ENCODE results near the gene RPSA.

RPSA gene

GRCh38 chr3:39405687-39406367 lies 693 bp upstream of the RPSA start:
- TF ChIP-seq CTCF (IDR thresholded peaks at IDR 0.05; ENCODE audit: low read depth, low read length), result no peak
- peak overlapping the region; percentile 65 for H3K4me3 ChIP-seq (ENCODE audit: low read depth, low read length)
- in situ Hi-C loops (cut with HindIII; ENCODE audit: low sequenced_read_pairs), result no loop called here
- DNase-seq (ENCODE audit: low read depth, low spot score), result no peak

GRCh38 chr3:39407259-39407629 lies 724 bp downstream of the RPSA start:
- in situ Hi-C loops (cut with HindIII; ENCODE audit: low sequenced_read_pairs), result no loop called here
- no peak for DNase-seq (ENCODE audit: low read depth, low spot score)
- TF ChIP-seq CTCF (IDR thresholded peaks at IDR 0.05; ENCODE audit: low read depth, low read length), result no peak

GRCh38 chr3:39407773-39408492 lies 1.4 kb downstream of the RPSA start:
- DNase-seq (ENCODE audit: low read depth, low spot score), result no peak
- no peak for TF ChIP-seq CTCF (IDR thresholded peaks at IDR 0.05; ENCODE audit: low read depth, low read length)
- peak overlapping the region; percentile 65 for H3K4me3 ChIP-seq (ENCODE audit: low read depth, low read length)
- in situ Hi-C loops (cut with HindIII; ENCODE audit: low sequenced_read_pairs), result no loop called here

More at GRCh38 chr3:39407259-39407629, 724 bp downstream of the RPSA start:
- peak overlapping the region; percentile 65 for H3K4me3 ChIP-seq (ENCODE audit: low read depth, low read length)

- DNase-seq (ENCODE audit: low read depth, low spot score), result no peak
- in situ Hi-C loops (cut with HindIII; ENCODE audit: low sequenced_read_pairs), result no loop called here
- H3K4me3 ChIP-seq (ENCODE audit: low read depth, low read length), result no peak overlapping the region
- no peak for TF ChIP-seq CTCF (IDR thresholded peaks at IDR 0.05; ENCODE audit: low read depth, low read length)
Observed at GRCh38 chr3:39408493-39409372, 2.2 kb downstream of the RPSA start.

GRCh38 chr3:39409514-39410136 lies 3.1 kb downstream of the RPSA start:
- in situ Hi-C loops (cut with HindIII; ENCODE audit: low sequenced_read_pairs), result no loop called here
- no peak for TF ChIP-seq CTCF (IDR thresholded peaks at IDR 0.05; ENCODE audit: low read depth, low read length)
- DNase-seq (ENCODE audit: low read depth, low spot score), result no peak
- no peak overlapping the region for H3K4me3 ChIP-seq (ENCODE audit: low read depth, low read length)

GRCh38 chr3:39410893-39411292 lies 4.4 kb downstream of the RPSA start:
- H3K4me3 ChIP-seq (ENCODE audit: low read depth, low read length), result no peak overlapping the region
- TF ChIP-seq CTCF (IDR thresholded peaks at IDR 0.05; ENCODE audit: low read depth, low read length), result no peak
- in situ Hi-C loops (cut with HindIII; ENCODE audit: low sequenced_read_pairs), result no loop called here
- DNase-seq (ENCODE audit: low read depth, low spot score), result no peak
